ENCODE data around the gene GRAMD2B. TPM values are rescaled to one million over a fixed set of nuclear protein-coding genes. Genes with fewer than 3 reads are reported as not detected.

Gene GRAMD2B
- total and polyA plus RNA-seq, 2 of the 8 experiments (the other 6 are each of a cell fraction or from before 2014, with no cell fraction given), result 6.4 to 9.4 TPM

- CTCF ChIA-PET (ENCODE audit: partially characterized antibody), result no interaction called here
- no peak for FAIRE-seq
- no peak for TF ChIP-seq CHD1 (IDR thresholded peaks at IDR 0.05; ENCODE audit: low read depth, low read length)
- TF ChIP-seq YY1 (IDR thresholded peaks at IDR 0.05; ENCODE audit: low read depth, low read length), result no peak
- TF ChIP-seq HDAC6 (IDR thresholded peaks at IDR 0.05; ENCODE audit: low read depth, low read length), result no peak
- TF ChIP-seq JUN (IDR thresholded peaks at IDR 0.05; ENCODE audit: low read depth, low read length), result no peak
- no peak for TF ChIP-seq TBP (IDR thresholded peaks at IDR 0.05; ENCODE audit: low read depth, low read length)
- TF ChIP-seq SRF (IDR thresholded peaks at IDR 0.05; ENCODE audit: low read depth, low read length), result no peak
- TF ChIP-seq KDM5A (IDR thresholded peaks at IDR 0.05; ENCODE audit: low read length), result no peak
- no peak for TF ChIP-seq SP2 (IDR thresholded peaks at IDR 0.05; ENCODE audit: low read length)
- no peak for TF ChIP-seq RXRA (IDR thresholded peaks at IDR 0.05; ENCODE audit: insufficient read depth, low read depth, low read length)
Observed at GRCh38 chr5:126389179-126389578, 34.0 kb upstream of the GRAMD2B start.

More at GRCh38 chr5:126389179-126389578, 34.0 kb upstream of the GRAMD2B start:
- no peak overlapping the region for H3K27ac ChIP-seq (ENCODE audit: low read depth, low read length)
- H4K5ac ChIP-seq (ENCODE audit: insufficient read length, low read depth, low read length), result no peak overlapping the region
- no peaks in the 10 kb centered on the region for H3K23me2 ChIP-seq (ENCODE audit: low read depth, low read length)
- no peak for DNase-seq (ENCODE audit: low read depth in 1 of 2, low spot score in 2 of 2)
- H3K79me2 ChIP-seq (ENCODE audit: control insufficient read depth in 1 of 2, insufficient read depth in 2 of 2, low read length in 2 of 2), result no peaks in the 10 kb centered on the region
- no peak overlapping the region for H3K4ac ChIP-seq (replicated peaks; ENCODE audit: insufficient read length, low read depth, low read length)
- no peak overlapping the region for H2BK12ac ChIP-seq (ENCODE audit: low read depth, low read length)
- H3K18ac ChIP-seq (ENCODE audit: extremely low read depth, low read length), result no peak overlapping the region
- WGBS, 2 experiments (ENCODE audit: extremely low coverage in 1 of 2, insufficient coverage in 1 of 2, insufficient read length in 1 of 2, insufficient replicate concordance in 2 of 2, low coverage in 1 of 2, low lambda C conversion rate in 2 of 2, missing lambda C conversion rate in 1 of 2), result 92% methylated on average over 3 of the region's 3 CpGs; no CpG with 5 or more reads in 1 of the 2 experiments
- no peaks in the 10 kb centered on the region for H3K36me3 ChIP-seq (ENCODE audit: control insufficient read depth in 2 of 4, insufficient read depth in 4 of 4, low read length in 3 of 4)
- H4K91ac ChIP-seq (replicated peaks; ENCODE audit: insufficient read length, low read length), result no peak overlapping the region
- no peak overlapping the region for H3K9ac ChIP-seq (replicated peaks in 1 of 4; ENCODE audit: extremely low read depth in 1 of 4, low read depth in 3 of 4, low read length in 3 of 4)
- no peak overlapping the region for H3K4me2 ChIP-seq (ENCODE audit: insufficient read depth in 1 of 2, low read depth in 2 of 2, low read length in 2 of 2)
- no peak overlapping the region for H2AK5ac ChIP-seq (ENCODE audit: low read depth, low read length)
- no peak overlapping the region for H2BK15ac ChIP-seq (ENCODE audit: low read length)
- no peak overlapping the region for H3K56ac ChIP-seq (replicated peaks; ENCODE audit: insufficient read length, low read depth, low read length)
- no peaks in the 10 kb centered on the region for H4K20me1 ChIP-seq (replicated peaks in 1 of 2; ENCODE audit: control insufficient read depth in 1 of 2, insufficient read depth in 2 of 2, low read length in 2 of 2)
- POLR2A ChIA-PET (ENCODE audit: partially characterized antibody), result no interaction called here
- no peak overlapping the region for H2BK5ac ChIP-seq (ENCODE audit: low read depth, low read length)
- no peak overlapping the region for H2BK120ac ChIP-seq (replicated peaks; ENCODE audit: low read depth, low read length)
- no peaks in the 10 kb centered on the region for H3K79me1 ChIP-seq (ENCODE audit: low read depth, low read length)
- H4K8ac ChIP-seq (ENCODE audit: extremely low read depth, insufficient read depth, low read length), result no peak overlapping the region
- no peaks in the 10 kb centered on the region for H3K27me3 ChIP-seq (replicated peaks in 1 of 4; ENCODE audit: control insufficient read depth in 3 of 4, extremely low read depth in 1 of 4, insufficient read depth in 3 of 4, low read length in 3 of 4)
- no peak overlapping the region for H3K23ac ChIP-seq (ENCODE audit: insufficient read length)
- H3K14ac ChIP-seq (ENCODE audit: insufficient read length), result no peak overlapping the region
- H3K4me3 ChIP-seq (ENCODE audit: extremely low read depth in 1 of 4, insufficient read depth in 2 of 4, low read depth in 3 of 4, low read length in 4 of 4), result no peak overlapping the region
- no peaks in the 10 kb centered on the region; a peak in 1 of 7 replicates for H3K4me1 ChIP-seq (replicated peaks in 1 of 4; ENCODE audit: control insufficient read depth in 3 of 4, insufficient read depth in 4 of 4, low read length in 3 of 4)
- no peak overlapping the region for H2BK20ac ChIP-seq (ENCODE audit: low read length)
- H2AFZ ChIP-seq (ENCODE audit: low read length), result no peak overlapping the region
- H3K9me3 ChIP-seq (ENCODE audit: insufficient read depth in 2 of 2, low read depth in 1 of 2, low read length in 1 of 2), result no peaks in the 10 kb centered on the region

Measured in H1 (cell line).